ENCODE measurements around the gene KCTD19.

- TF ChIP-seq GATA3 (IDR thresholded peaks at IDR 0.05; ENCODE audit: low read depth, low read length), result no peak
- TF ChIP-seq GATA2 (IDR thresholded peaks at IDR 0.05; ENCODE audit: low read depth, low read length), result no peak
These were observed 47.7 kb downstream of the KCTD19 start for GRCh38 chr16:67278773-67279295.

Data from SH-SY5Y (cell line).